ENCODE data around the gene LBHD2.

DNA sequence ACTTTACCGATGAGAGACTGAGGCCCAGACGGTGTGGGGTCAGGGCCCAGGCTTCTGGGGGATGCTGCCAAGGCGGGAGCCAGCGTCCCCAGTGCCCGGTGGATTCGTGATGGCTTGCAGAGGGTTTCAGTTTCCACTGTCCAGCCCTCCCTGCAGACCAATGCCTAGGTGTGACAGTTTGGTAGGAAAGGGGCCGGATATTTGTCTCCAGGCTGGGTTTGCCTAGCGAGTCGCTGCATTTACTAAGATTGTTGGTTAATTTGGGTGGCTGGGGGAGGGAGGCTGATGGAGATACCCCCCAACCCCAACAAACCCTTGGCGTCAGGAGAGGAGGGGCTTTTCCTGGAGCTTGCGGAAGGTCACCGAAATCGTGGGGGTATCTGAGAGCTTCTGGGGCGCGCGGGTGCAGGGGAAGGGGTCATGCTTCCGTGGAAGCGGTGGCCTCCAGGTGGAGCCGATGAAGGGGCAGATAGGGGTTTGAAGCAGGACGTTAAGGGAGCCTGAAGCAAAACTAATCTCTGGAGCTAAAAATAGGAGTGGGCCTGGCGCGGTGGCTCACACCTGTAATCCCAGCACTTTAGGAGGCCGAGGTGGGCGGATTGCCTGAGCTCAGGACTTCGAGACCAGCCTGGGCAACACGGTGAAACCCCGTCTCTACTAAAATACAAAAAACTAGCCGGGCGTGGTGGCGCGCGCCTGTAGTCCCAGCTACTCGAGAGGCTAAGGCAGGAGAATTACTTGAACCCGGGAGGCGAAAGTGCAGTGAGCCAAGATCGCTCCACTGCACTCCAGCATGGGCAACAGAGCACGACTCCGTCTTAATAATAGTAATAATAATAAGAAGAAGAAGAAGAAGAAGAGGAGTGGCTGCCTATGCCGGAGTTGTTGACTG, 25.6 kb upstream of the LBHD2 start:
- TF ChIP-seq POLR2AphosphoS5 (IDR thresholded peaks at IDR 0.05) (no peak), POLR2A (IDR thresholded peaks at IDR 0.05) (no peak), EP300 (IDR thresholded peaks at IDR 0.05) (no peak)
- TF ChIP-seq, protein P1, sequence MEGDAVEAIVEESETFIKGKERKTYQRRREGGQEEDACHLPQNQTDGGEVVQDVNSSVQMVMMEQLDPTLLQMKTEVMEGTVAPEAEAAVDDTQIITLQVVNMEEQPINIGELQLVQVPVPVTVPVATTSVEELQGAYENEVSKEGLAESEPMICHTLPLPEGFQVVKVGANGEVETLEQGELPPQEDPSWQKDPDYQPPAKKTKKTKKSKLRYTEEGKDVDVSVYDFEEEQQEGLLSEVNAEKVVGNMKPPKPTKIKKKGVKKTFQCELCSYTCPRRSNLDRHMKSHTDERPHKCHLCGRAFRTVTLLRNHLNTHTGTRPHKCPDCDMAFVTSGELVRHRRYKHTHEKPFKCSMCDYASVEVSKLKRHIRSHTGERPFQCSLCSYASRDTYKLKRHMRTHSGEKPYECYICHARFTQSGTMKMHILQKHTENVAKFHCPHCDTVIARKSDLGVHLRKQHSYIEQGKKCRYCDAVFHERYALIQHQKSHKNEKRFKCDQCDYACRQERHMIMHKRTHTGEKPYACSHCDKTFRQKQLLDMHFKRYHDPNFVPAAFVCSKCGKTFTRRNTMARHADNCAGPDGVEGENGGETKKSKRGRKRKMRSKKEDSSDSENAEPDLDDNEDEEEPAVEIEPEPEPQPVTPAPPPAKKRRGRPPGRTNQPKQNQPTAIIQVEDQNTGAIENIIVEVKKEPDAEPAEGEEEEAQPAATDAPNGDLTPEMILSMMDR (IDR thresholded peaks at IDR 0.05), result no peak
